VCaP (cell line): Measurements from ENCODE around the gene NDUFA13.

Experiments
- H3K27ac ChIP-seq: fragments of 450-650 bp; 2 replicates; pipeline ENCODE4 v1.5.1; 2017
- TF ChIP-seq, protein P1 (sequence below): fragments of 450-650 bp; conservative IDR thresholded peaks from 2 replicates; pipeline ENCODE4 v1.5.1; 2017; ENCODE audit warnings: mild to moderate bottlenecking, moderate library complexity

NDUFA13 gene

DNA sequence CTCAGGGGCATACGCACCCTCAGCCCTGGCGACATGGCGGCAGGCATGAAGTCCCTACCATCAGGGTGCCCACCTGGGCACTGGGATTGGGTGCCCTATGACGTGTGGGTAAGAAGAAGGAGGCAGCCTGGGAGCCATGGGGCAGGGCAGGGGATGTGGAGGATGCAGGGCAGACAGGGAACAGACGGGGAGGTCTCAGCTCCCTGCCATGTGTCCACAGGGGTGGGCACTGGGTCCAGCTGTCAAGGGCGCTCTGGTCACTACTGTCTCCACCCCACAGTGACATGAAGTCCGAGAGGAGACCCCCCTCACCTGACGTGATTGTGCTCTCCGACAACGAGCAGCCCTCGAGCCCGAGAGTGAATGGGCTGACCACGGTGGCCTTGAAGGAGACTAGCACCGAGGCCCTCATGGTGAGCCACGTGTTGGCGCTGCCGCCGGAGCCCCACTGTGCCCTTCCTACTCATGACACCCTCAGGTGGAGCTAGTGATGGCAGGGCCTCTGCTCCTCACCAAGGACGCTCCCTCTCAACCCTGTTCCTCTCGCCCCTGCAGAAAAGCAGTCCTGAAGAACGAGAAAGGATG is 23.9 kb upstream of the NDUFA13 start:
- TF ChIP-seq, protein P1, sequence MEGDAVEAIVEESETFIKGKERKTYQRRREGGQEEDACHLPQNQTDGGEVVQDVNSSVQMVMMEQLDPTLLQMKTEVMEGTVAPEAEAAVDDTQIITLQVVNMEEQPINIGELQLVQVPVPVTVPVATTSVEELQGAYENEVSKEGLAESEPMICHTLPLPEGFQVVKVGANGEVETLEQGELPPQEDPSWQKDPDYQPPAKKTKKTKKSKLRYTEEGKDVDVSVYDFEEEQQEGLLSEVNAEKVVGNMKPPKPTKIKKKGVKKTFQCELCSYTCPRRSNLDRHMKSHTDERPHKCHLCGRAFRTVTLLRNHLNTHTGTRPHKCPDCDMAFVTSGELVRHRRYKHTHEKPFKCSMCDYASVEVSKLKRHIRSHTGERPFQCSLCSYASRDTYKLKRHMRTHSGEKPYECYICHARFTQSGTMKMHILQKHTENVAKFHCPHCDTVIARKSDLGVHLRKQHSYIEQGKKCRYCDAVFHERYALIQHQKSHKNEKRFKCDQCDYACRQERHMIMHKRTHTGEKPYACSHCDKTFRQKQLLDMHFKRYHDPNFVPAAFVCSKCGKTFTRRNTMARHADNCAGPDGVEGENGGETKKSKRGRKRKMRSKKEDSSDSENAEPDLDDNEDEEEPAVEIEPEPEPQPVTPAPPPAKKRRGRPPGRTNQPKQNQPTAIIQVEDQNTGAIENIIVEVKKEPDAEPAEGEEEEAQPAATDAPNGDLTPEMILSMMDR = no peak
- no peak overlapping the region for H3K27ac ChIP-seq

DNA sequence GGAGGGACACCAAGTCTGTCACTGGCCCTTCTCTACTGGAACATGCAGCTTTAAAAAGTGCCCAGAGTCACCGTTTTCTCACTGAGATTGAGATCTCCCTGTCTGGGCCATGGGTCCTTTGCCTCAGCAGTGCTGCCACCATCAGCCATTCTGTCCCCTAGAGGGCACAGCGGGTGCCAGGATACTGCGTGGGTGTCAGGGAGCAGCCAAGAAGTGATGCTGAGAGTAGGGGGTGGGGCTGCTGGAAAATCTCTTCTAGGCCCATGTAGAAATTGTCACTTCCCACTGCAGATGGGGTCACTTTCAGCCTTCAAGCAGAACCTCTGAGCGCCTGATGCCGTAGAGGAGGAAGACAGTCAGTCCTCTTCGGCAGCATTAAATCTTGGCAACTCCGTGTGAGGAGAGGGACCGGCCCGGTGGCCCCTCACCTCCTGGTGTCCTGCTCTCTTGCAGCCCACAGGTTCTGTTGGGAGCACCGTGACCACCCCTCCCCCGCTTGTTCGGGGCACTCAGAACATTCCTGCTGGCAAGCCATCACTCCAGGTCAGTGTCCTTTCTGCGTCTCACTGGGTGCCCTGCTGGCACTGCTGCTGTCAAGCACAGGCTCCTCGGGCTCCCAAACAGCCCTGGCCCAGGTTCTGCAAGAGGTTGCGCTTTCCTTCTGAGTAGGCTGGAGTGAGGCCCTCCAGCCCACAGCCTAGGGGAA is 22.0 kb upstream of the NDUFA13 start:
- TF ChIP-seq, protein P1 = no peak
- H3K27ac ChIP-seq = no peak overlapping the region

DNA sequence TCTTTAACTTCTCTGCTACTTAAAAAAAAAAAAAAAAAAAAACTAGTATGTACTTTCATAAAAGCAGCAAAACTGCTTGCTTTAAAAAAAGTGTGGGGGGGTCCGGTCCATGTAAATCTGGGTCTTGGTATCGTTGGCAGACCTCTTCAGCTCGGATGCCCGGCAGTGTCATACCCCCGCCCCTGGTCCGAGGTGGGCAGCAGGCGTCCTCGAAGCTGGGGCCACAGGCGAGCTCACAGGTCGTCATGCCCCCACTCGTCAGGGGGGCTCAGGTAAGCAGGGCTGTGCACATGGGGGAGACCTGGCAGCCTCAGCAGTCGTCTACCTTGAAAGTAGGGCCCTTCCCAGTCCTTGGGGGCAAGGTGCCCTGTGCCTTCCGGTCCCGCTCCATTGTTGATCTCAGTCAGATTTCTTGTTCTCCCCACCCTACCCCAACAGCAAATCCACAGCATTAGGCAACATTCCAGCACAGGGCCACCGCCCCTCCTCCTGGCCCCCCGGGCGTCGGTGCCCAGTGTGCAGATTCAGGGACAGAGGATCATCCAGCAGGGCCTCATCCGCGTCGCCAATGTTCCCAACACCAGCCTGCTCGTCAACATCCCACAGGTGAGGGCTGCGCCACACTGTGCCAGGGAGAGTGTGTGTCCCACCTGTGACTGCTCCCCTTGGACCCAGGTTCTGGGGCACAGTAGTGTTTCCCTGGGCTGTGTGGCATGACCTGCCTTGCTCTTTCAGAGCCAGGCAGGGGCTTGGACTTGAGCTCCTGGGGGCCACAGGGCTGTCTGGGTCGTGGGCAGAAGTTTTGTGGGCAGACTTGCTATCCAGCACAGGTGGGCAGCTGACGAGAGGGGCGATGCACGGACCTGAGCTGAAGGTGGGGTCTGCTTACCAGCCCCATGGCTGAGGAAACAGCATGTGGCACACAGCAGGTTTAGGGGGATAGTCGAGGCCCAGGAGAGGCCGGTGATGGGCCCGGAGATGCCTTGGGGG is 20.1 kb upstream of the NDUFA13 start:
- TF ChIP-seq, protein P1 = no peak
- no peak overlapping the region for H3K27ac ChIP-seq

DNA sequence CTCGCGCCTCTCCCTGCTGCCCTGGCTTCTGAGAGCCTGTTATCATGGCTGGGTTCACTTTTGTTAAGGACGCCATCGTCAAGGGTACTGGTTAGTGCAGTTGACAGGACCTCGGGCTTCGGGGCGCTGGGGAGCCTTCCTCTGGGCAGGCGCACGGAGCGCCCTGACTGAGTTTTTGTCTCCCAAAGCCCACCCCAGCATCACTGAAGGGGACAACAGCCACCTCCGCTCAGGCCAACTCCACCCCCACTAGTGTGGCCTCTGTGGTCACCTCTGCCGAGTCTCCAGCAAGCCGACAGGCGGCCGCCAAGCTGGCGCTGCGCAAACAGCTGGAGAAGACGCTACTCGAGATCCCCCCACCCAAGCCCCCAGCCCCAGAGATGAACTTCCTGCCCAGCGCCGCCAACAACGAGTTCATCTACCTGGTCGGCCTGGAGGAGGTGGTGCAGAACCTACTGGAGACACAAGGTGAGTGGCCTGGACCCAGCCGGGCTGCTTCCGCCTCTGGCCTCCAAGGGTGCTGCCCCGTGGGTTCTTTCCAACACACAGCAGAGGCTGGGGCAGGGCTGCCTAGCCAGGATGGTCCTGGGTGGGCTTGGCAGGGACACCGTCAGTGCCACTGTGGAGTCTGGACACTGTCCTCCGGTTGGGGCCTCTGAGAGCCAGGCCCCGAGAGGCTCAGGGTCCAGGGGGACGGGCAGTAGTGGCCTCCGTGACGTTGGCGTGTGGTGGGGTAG is 17.6 kb upstream of the NDUFA13 start:
- TF ChIP-seq, protein P1 = no peak
- no peak overlapping the region for H3K27ac ChIP-seq

DNA sequence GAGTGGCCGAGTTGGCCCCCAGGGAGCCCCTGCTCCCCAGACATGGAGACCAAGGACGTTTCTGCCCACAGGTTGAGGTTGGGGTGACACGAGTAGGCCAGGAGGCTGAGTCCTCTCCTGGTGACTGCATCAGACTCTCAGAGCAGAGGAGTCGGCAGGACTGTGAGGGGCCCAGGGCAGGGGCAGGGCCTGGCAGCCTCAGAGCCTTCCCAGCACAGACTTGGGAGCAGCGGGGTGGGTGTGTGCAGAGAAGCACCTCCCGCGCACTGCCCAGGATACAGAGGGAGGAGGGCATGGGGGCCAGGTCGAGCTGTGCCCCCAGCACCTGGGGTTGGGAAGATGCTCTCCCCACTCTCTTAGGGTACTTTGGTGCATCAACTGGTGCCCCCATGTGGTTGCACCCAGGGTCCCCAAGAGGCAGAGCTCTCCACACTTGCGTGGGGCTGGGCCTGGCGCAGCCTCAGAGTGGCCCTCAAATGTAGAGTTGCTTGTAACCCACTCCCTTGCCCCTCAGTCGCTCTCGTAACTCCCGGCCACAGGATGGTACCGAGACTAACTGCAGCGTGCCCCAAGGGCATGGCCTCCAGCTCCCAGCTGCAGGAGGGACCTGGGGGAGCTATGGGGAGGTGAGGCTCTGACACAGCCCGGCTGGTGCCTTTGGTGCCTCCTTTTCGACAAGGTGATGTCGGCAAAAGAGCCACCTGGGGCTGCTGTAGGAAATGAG is 16.6 kb upstream of the NDUFA13 start:
- TF ChIP-seq, protein P1 = no peak
- no peak overlapping the region for H3K27ac ChIP-seq

DNA sequence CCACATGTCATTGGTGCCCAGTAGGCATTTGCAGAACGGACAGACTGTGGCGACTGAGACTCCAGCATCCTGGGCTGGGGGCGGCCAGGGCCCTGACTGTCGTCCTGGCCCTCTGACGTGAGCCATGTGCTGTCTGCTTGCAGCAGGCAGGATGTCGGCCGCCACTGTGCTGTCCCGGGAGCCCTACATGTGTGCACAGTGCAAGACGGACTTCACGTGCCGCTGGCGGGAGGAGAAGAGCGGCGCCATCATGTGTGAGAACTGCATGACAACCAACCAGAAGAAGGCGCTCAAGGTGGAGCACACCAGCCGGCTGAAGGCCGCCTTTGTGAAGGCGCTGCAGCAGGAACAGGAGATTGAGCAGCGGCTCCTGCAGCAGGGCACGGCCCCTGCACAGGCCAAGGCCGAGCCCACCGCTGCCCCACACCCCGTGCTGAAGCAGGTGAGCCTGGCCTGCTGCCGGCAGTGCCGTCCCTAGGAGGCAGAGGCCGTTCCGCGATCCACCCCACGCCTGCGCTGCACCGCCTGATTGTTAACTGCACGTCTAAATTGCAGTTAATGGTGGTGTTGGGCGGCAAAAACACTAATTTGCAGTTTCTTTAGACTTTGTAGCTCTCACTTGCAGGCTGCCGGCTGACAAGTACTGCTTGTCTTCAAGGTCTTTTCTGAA is 14.9 kb upstream of the NDUFA13 start:
- no peak overlapping the region for H3K27ac ChIP-seq
- TF ChIP-seq, protein P1 = no peak
